ENCODE data around the gene LILRB5. TPM values are rescaled to one million over a fixed set of nuclear protein-coding genes. Genes with fewer than 3 reads are reported as not detected.
"Not testable (repeated sequence)": the region's sequence is repeated elsewhere in the genome, so short reads cannot be mapped to it uniquely, and the experiment has no call there.

Gene LILRB5
- total and polyA plus RNA-seq, 2 of the 4 experiments (the other 2 are of a cell fraction), result not detected

DNA sequence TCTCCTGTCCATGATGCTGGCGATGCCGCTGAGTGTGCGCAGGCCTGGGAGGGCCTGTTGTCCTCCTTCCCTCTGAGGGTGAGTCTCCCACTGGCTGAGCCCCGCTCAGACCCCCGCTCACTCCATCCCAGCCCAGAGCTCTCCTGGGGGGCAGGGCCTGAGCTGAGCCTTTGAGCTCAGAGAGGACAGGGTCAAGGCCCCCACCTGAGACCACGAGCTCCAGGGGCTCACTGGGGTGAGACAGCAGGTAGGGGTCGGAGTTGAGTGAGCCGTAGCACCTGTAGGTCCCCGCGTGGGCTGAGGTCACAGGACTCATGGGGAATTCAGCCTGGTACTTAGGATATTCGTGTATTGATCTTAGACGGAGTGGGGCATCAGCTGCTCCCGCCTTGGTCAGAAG lies 21.0 kb upstream of the LILRB5 start:
- H3K4me2 ChIP-seq (ENCODE audit: low read depth, low read length); H2BK20ac ChIP-seq (ENCODE audit: low read depth, low read length); intact Hi-C loops (cut with micrococcal nuclease); H3K4ac ChIP-seq (ENCODE audit: low read depth, low read length); POLR2A ChIA-PET (ENCODE audit: unreplicated experiment); H4K20me1 ChIP-seq (ENCODE audit: insufficient read depth, low read length); H3K18ac ChIP-seq (ENCODE audit: low read depth, low read length); H3K27me3 ChIP-seq (ENCODE audit: control insufficient read depth, insufficient read depth, low read length); H4K91ac ChIP-seq (ENCODE audit: insufficient read depth, low read depth, low read length); ATAC-seq (ENCODE audit: low read depth); H3K14ac ChIP-seq (replicated peaks; ENCODE audit: low read depth, low read length); H4K5ac ChIP-seq (ENCODE audit: low read depth, low read length); DNase-seq; H3K27ac ChIP-seq (ENCODE audit: insufficient read depth, low read length); H3K9ac ChIP-seq (ENCODE audit: low read depth, low read length); in situ Hi-C loops (cut with MboI; ENCODE audit: low sequenced_read_pairs); BruUV-seq (replicated peaks); H2AK5ac ChIP-seq (ENCODE audit: low read depth, low read length); H3K36me3 ChIP-seq (ENCODE audit: control insufficient read depth, insufficient read depth, low read length); H3K56ac ChIP-seq (ENCODE audit: extremely low read depth, insufficient read depth, low read length); H2AFZ ChIP-seq (replicated peaks; ENCODE audit: low read length, poor library complexity); H3K4me1 ChIP-seq (ENCODE audit: control insufficient read depth, insufficient read depth, low read length); H3K9me3 ChIP-seq (ENCODE audit: control insufficient read depth, insufficient read depth, low read length); H2AK9ac ChIP-seq (replicated peaks; ENCODE audit: low read depth, low read length, poor library complexity); H3K9me1 ChIP-seq (ENCODE audit: insufficient read depth, low read length); CTCF ChIA-PET; H3K79me1 ChIP-seq (ENCODE audit: low read depth in 1 of 2, low read length in 2 of 2); H4K8ac ChIP-seq (ENCODE audit: low read depth in 2 of 2, low read length in 2 of 2); dilution Hi-C loops (cut with HindIII; ENCODE audit: low sequenced_read_pairs, unreplicated experiment); H3K4me3 ChIP-seq (ENCODE audit: insufficient read depth, low read depth, low read length); H2BK120ac ChIP-seq (ENCODE audit: low read depth, low read length); H2BK15ac ChIP-seq (ENCODE audit: low read depth, low read length); H3K23ac ChIP-seq (ENCODE audit: low read depth, low read length); H2BK5ac ChIP-seq (ENCODE audit: low read depth, low read length, poor library complexity, severe bottlenecking): not testable (repeated sequence)
- WGBS, 2 experiments (ENCODE audit: extremely low coverage in 2 of 2, insufficient read length in 1 of 2), result 57% methylated on average over 9 of the region's 13 CpGs; no CpG with 5 or more reads in 1 of the 2 experiments

DNA sequence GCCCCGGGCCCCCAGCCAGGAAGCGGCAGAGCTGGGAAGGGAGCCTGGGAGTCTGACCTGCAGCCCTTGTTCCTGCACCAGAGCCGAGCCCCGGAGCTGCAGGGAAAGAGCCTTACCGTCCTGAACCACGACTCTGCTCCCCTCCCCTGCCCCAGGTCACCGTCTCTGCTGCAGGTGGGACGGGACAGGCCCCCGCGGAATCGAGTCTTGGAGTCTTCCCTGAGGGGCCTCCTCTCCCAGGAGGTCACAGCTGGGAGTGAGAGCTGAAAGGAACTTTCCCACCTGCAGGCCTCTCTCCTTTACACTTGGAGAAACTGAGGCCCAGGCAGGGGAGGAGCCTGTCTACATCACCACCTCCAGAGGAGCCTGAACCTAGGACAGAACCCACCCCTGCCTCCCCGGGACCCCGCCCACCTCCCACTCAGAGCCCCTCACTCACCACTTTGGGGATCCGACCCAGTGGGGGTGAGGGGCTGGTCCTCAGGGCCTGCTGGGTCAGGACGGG lies 20.1 kb upstream of the LILRB5 start:
- intact Hi-C loops (cut with micrococcal nuclease); H2AK9ac ChIP-seq (replicated peaks; ENCODE audit: low read depth, low read length, poor library complexity); H3K9me3 ChIP-seq (ENCODE audit: control insufficient read depth, insufficient read depth, low read length); H3K4ac ChIP-seq (ENCODE audit: low read depth, low read length); H3K23ac ChIP-seq (ENCODE audit: low read depth, low read length); DNase-seq; H2AFZ ChIP-seq (replicated peaks; ENCODE audit: low read length, poor library complexity); H3K9ac ChIP-seq (ENCODE audit: low read depth, low read length); H3K9me1 ChIP-seq (ENCODE audit: insufficient read depth, low read length); H4K20me1 ChIP-seq (ENCODE audit: insufficient read depth, low read length); H3K4me1 ChIP-seq (ENCODE audit: control insufficient read depth, insufficient read depth, low read length); H3K18ac ChIP-seq (ENCODE audit: low read depth, low read length); H3K27ac ChIP-seq (ENCODE audit: insufficient read depth, low read length); H4K8ac ChIP-seq (ENCODE audit: low read depth in 2 of 2, low read length in 2 of 2); H2BK5ac ChIP-seq (ENCODE audit: low read depth, low read length, poor library complexity, severe bottlenecking); H3K36me3 ChIP-seq (ENCODE audit: control insufficient read depth, insufficient read depth, low read length); H2BK120ac ChIP-seq (ENCODE audit: low read depth, low read length); H3K14ac ChIP-seq (replicated peaks; ENCODE audit: low read depth, low read length); POLR2A ChIA-PET (ENCODE audit: unreplicated experiment); CTCF ChIA-PET; H3K56ac ChIP-seq (ENCODE audit: extremely low read depth, insufficient read depth, low read length); H2BK20ac ChIP-seq (ENCODE audit: low read depth, low read length); H3K4me3 ChIP-seq (ENCODE audit: insufficient read depth, low read depth, low read length); H3K4me2 ChIP-seq (ENCODE audit: low read depth, low read length); H4K91ac ChIP-seq (ENCODE audit: insufficient read depth, low read depth, low read length); H2BK15ac ChIP-seq (ENCODE audit: low read depth, low read length); in situ Hi-C loops (cut with MboI; ENCODE audit: low sequenced_read_pairs); H3K79me1 ChIP-seq (ENCODE audit: low read depth in 1 of 2, low read length in 2 of 2); dilution Hi-C loops (cut with HindIII; ENCODE audit: low sequenced_read_pairs, unreplicated experiment); BruUV-seq (replicated peaks); ATAC-seq (ENCODE audit: low read depth); H4K5ac ChIP-seq (ENCODE audit: low read depth, low read length); H2AK5ac ChIP-seq (ENCODE audit: low read depth, low read length); H3K27me3 ChIP-seq (ENCODE audit: control insufficient read depth, insufficient read depth, low read length): not testable (repeated sequence)
- WGBS, 2 experiments (ENCODE audit: extremely low coverage in 2 of 2, insufficient read length in 1 of 2), result no CpG with 5 or more reads among the region's 15 CpGs
